ENCODE results near the gene PSMB8. TPM values are rescaled to one million over a fixed set of nuclear protein-coding genes. Genes with fewer than 3 reads are reported as not detected.
"Not testable (repeated sequence)": the region's sequence is repeated elsewhere in the genome, so short reads cannot be mapped to it uniquely, and the experiment has no call there.

The PSMB8 gene
- total and polyA plus RNA-seq, 8 donors: 37.9 to 122 (median 42.9) TPM

DNA sequence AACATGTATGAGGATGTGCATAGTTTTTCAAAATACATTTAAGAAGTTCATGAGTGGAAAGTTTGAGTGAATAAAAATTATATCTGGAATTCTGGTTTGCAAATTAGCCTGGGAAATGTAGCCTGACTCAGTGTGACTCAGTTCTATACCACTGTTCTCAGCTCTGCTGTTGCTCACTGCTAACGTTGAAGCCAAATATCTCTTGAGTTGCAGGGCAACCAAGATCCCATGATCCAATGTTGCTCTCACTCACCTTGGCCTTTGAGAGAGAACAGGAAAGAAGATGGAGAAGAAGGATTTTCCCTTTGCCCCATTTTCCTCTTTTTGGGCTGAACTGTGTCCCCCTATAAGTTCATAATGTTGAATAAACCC lies 39.0 kb upstream of the PSMB8 start:
- intact Hi-C loops (cut with DNase I): no loop called here
- Histone ChIP-seq H3K4me3 (no peak overlapping the region), H3K27me3 (peaks cover 12 to 18% of the 10 kb centered on the region in 2 donors), H3K27ac (no peak overlapping the region), H3K36me3 (no peaks in the 10 kb centered on the region), H3K9me3 (no peaks in the 10 kb centered on the region), H3K4me1 (peaks cover 0 to 19% of the 10 kb centered on the region in 2 donors)
- TF ChIP-seq, protein P1, sequence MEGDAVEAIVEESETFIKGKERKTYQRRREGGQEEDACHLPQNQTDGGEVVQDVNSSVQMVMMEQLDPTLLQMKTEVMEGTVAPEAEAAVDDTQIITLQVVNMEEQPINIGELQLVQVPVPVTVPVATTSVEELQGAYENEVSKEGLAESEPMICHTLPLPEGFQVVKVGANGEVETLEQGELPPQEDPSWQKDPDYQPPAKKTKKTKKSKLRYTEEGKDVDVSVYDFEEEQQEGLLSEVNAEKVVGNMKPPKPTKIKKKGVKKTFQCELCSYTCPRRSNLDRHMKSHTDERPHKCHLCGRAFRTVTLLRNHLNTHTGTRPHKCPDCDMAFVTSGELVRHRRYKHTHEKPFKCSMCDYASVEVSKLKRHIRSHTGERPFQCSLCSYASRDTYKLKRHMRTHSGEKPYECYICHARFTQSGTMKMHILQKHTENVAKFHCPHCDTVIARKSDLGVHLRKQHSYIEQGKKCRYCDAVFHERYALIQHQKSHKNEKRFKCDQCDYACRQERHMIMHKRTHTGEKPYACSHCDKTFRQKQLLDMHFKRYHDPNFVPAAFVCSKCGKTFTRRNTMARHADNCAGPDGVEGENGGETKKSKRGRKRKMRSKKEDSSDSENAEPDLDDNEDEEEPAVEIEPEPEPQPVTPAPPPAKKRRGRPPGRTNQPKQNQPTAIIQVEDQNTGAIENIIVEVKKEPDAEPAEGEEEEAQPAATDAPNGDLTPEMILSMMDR (IDR thresholded peaks at IDR 0.05): no peak
- no peak for ATAC-seq
- no peak for DNase-seq

DNA sequence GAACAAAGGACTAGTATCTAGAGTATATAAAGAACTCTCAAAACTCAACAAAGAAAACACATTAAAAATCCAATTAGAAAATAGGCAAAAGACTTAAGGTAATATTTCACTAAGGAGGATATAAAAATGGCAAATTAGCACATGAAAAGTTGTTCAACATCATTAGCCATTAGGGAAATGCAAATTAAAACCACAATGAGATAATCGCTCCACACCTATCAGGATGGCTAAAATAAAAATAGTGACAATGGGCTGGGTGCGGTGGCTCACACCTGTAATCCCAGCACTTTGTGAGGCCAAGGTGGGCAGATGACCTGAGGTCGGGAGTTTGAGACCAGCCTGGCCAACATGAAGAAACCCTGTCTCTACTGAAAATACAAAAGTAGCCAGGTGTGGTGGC lies 37.1 kb upstream of the PSMB8 start:
- H3K4me3 ChIP-seq; H3K27ac ChIP-seq; intact Hi-C loops (cut with DNase I); H3K36me3 ChIP-seq; H3K9me3 ChIP-seq; ATAC-seq; DNase-seq: not testable (repeated sequence)
- Histone ChIP-seq H3K27me3 (peaks cover 12 to 32% of the 10 kb centered on the region in 2 donors), H3K4me1 (peaks cover 0 to 15% of the 10 kb centered on the region in 2 donors)

DNA sequence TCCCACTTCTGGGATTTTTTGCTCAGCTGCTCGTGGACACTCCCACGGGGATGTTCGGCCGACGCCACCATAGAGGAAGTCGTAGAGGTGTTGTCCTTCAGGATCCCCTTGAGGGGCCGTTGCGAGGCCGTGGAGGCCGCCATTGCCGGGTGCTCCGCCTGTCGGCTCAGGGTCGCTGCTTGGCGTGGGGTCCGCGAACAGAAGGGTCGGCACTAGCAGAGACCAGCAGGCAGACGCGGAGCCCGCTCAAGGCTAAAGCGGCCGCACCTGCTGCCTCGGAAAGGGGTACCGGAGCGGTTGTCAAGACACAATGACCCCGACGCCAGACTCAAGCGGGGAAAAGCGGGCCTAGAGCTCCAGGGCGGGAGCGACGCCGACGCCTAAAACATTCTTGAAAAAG lies 35.8 kb upstream of the PSMB8 start:
- intact Hi-C loops (cut with DNase I): no loop called here
- no peak for ATAC-seq
- peaks cover 0 to 15% of the 10 kb centered on the region in 2 donors for H3K4me1 ChIP-seq
- no peak overlapping the region for H3K27ac ChIP-seq
- peak in 1 of 4 donors; percentile 80 for DNase-seq
- TF ChIP-seq, protein P1 (IDR thresholded peaks at IDR 0.05): no peak
- peaks cover 12 to 44% of the 10 kb centered on the region in 2 donors for H3K27me3 ChIP-seq
- H3K36me3 ChIP-seq: no peaks in the 10 kb centered on the region
- no peak overlapping the region for H3K4me3 ChIP-seq
- no peaks in the 10 kb centered on the region for H3K9me3 ChIP-seq

DNA sequence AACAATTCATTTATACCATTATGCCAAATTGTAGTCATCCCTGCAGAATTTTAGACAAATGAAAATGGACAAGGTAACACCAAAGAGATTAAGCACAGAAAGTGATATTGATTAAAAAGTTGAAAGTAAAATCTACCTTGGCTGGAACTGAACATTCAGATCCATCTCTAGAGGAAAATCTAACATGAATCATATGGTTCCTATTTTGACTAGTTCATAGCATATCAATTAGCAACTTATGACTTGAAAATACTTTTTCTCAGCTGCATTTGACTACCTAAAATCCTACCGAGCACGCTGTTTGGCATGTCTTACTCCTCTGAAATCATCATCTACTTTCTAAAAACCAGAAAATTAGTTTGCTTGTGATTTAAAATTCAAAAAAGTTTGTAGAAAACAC lies 32.8 kb upstream of the PSMB8 start:
- Histone ChIP-seq H3K4me3 (no peak overlapping the region), H3K27ac (no peak overlapping the region), H3K36me3 (no peaks in the 10 kb centered on the region), H3K9me3 (no peaks in the 10 kb centered on the region), H3K27me3 (peaks cover 12 to 44% of the 10 kb centered on the region in 2 donors), H3K4me1 (no peaks in the 10 kb centered on the region)
- no peak for ATAC-seq
- TF ChIP-seq, protein P1 (IDR thresholded peaks at IDR 0.05): no peak
- no peak for DNase-seq
- intact Hi-C loops (cut with DNase I): no loop called here

DNA sequence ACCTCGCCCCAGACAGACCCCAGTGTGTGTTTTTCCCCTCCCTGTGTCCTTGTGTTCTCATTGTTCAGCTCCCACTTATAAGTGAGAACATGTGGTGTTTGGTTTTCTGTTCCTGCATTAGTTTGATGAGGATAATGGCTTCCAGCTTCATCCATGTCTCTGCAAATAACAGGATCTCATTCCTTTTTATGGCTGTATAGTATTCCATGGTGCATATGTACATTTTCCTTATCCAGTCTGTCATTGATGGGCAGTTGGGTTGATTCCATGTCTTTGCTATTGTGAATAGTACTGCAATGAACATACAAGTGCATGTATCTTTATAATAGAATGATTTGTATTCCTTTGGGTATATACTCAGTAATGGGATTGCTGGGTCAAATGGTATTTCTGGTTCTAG lies 30.1 kb upstream of the PSMB8 start:
- ATAC-seq; H3K36me3 ChIP-seq; H3K4me1 ChIP-seq; H3K4me3 ChIP-seq; H3K27ac ChIP-seq; DNase-seq; H3K9me3 ChIP-seq; intact Hi-C loops (cut with DNase I): not testable (repeated sequence)
- H3K27me3 ChIP-seq: peaks cover 0 to 25% of the 10 kb centered on the region in 2 donors

DNA sequence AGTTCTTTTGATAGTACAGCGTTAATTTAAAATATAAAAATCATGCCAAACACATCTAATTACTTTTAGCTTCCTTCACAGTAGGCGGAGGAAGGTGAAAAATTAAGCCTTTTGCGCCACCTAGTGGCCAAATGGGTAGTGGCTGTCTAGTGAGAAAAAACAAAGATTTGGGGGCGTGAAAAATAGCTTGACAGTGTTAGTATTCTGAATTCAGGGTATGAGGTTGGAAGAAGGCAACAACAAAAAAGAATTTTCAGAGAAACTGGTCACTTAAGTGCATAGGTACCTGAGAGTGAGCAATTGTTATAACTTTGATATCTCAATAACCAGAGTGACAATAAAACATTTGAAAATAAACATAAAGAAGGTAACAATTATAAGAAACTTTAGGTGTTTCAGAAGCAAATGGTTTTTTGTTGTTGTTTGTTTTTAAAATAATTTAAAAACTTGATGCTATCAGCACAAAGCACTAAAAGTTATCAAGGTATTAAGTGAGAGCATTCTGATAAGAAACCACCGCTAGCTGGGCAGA lies 24.5 kb upstream of the PSMB8 start:
- H3K4me3 ChIP-seq: no peak overlapping the region
- H3K27ac ChIP-seq: no peak overlapping the region
- intact Hi-C loops (cut with DNase I): no loop called here
- no peaks in the 10 kb centered on the region for H3K9me3 ChIP-seq
- ATAC-seq: peak; percentile 90
- TF ChIP-seq, protein P1 (IDR thresholded peaks at IDR 0.05): peak; percentile 85 to 87
- H3K27me3 ChIP-seq: no peaks in the 10 kb centered on the region
- H3K36me3 ChIP-seq: no peaks in the 10 kb centered on the region
- peaks cover 0 to 12% of the 10 kb centered on the region in 2 donors for H3K4me1 ChIP-seq
- peak in 3 of 4 donors; percentile 73 to 87 (median 74) for DNase-seq
